KMS-11 (cell line): ENCODE results near the gene TMEM80.

Source experiments
- H2AFZ ChIP-seq: fragments of 200-600 bp; sonication (generic); 2 replicates; pipeline ENCODE4 v1.6.1; 2016; ENCODE audit warnings: antibody characterized with exemption, mixed run types, low read depth
- H3K27ac ChIP-seq: fragments of 200-600 bp; sonication (generic); 2 replicates; pipeline ENCODE4 v1.6.1; 2016; ENCODE audit warnings: mild to moderate bottlenecking, mixed run types
- H3K27me3 ChIP-seq: fragments of 200-600 bp; sonication (generic); 2 replicates; pipeline ENCODE4 v1.6.1; 2017; ENCODE audit warnings: mild to moderate bottlenecking, low read depth, mixed run types, moderate library complexity; ENCODE audit not compliant: insufficient read depth
- H3K36me3 ChIP-seq: fragments of 200-600 bp; sonication (generic); 2 replicates; pipeline ENCODE4 v1.6.1; 2017; ENCODE audit warnings: mild to moderate bottlenecking, mixed run types; ENCODE audit not compliant: insufficient read depth
- H3K4me1 ChIP-seq: fragments of 200-600 bp; sonication (generic); 2 replicates; pipeline ENCODE4 v1.6.1; 2016; ENCODE audit warnings: mild to moderate bottlenecking, low read depth, mixed run types; ENCODE audit not compliant: poor library complexity, severe bottlenecking
- H3K4me2 ChIP-seq: fragments of 200-600 bp; sonication (generic); 2 replicates; pipeline ENCODE4 v1.7.0; 2016; ENCODE audit warnings: mild to moderate bottlenecking, mixed run types
- H3K4me3 ChIP-seq: fragments of 200-600 bp; sonication (generic); IDR thresholded peaks from 2 replicates; pipeline ENCODE4 v1.6.1; 2017; ENCODE audit warnings: low read depth, low read length, mixed read lengths; ENCODE audit not compliant: insufficient read depth
- H3K79me2 ChIP-seq: fragments of 200-600 bp; sonication (generic); 2 replicates; pipeline ENCODE4 v1.6.1; 2016; ENCODE audit warnings: low read depth, mixed run types; ENCODE audit not compliant: insufficient read depth
- H3K9ac ChIP-seq: fragments of 200-600 bp; sonication (generic); 2 replicates; pipeline ENCODE4 v1.6.1; 2016; ENCODE audit warnings: mild to moderate bottlenecking, mixed run types
- H4K20me1 ChIP-seq: fragments of 200-600 bp; sonication (generic); 2 replicates; pipeline ENCODE4 v1.6.1; 2016; ENCODE audit warnings: mild to moderate bottlenecking, mixed run types; ENCODE audit not compliant: insufficient read depth
- CTCF ChIP-seq: fragments of 200-600 bp; sonication (generic); conservative IDR thresholded peaks from 2 replicates; pipeline ENCODE4 v1.6.1; 2017; ENCODE audit warnings: low read depth, mild to moderate bottlenecking, antibody characterized with exemption, low read length, moderate library complexity, mixed read lengths

The TMEM80 gene

GRCh38 chr11:723120-723883, 27.7 kb downstream of the TMEM80 start:
- Histone ChIP-seq H3K9ac (no peak overlapping the region), H3K4me2 (peak overlapping the region; percentile 80), H3K36me3 (no peaks in the 10 kb centered on the region)

GRCh38 chr11:724049-724777, 28.6 kb downstream of the TMEM80 start:
- no peaks in the 10 kb centered on the region for H4K20me1 ChIP-seq
- no peak overlapping the region for H3K9ac ChIP-seq
- H3K27ac ChIP-seq, result peak overlapping the region; percentile 22; the same call in 1 of the 2 replicates
- H2AFZ ChIP-seq, result peak overlapping the region; percentile 48; the same call in 1 of the 2 replicates
- no peak for TF ChIP-seq CTCF
- H3K27me3 ChIP-seq, result peaks cover 12% of the 10 kb centered on the region
- peak overlapping the region; percentile 79 for H3K4me2 ChIP-seq
- no peaks in the 10 kb centered on the region for H3K79me2 ChIP-seq
- no peaks in the 10 kb centered on the region for H3K36me3 ChIP-seq
- H3K4me1 ChIP-seq, result peaks cover 69% of the 10 kb centered on the region
- H3K4me3 ChIP-seq, result no peak overlapping the region

More at GRCh38 chr11:723120-723883, 27.7 kb downstream of the TMEM80 start:
- H3K4me3 ChIP-seq, result no peak overlapping the region
- H3K79me2 ChIP-seq, result no peaks in the 10 kb centered on the region
- H2AFZ ChIP-seq, result no peak overlapping the region
- H3K4me1 ChIP-seq, result peaks cover 67% of the 10 kb centered on the region
- H3K27ac ChIP-seq, result no peak overlapping the region
- peak; percentile 92 for TF ChIP-seq CTCF
- peaks cover 12% of the 10 kb centered on the region for H3K27me3 ChIP-seq
- H4K20me1 ChIP-seq, result no peaks in the 10 kb centered on the region

GRCh38 chr11:724778-725386, 29.3 kb downstream of the TMEM80 start:
- TF ChIP-seq CTCF, result no peak
- Histone ChIP-seq H4K20me1 (no peaks in the 10 kb centered on the region), H3K27ac (peak overlapping the region; percentile 22; the same call in 1 of the 2 replicates), H2AFZ (peak overlapping the region; percentile 48; the same call in 1 of the 2 replicates), H3K27me3 (peaks cover 13% of the 10 kb centered on the region), H3K4me1 (peaks cover 69% of the 10 kb centered on the region), H3K4me2 (peak overlapping the region; percentile 79), H3K4me3 (no peak overlapping the region), H3K9ac (no peak overlapping the region), H3K79me2 (no peaks in the 10 kb centered on the region), H3K36me3 (no peaks in the 10 kb centered on the region)

GRCh38 chr11:725624-726202, 30.1 kb downstream of the TMEM80 start:
- TF ChIP-seq CTCF, result no peak
- no peaks in the 10 kb centered on the region for H3K79me2 ChIP-seq
- peak overlapping the region; percentile 47; the same call in 1 of the 2 replicates for H3K9ac ChIP-seq
- H4K20me1 ChIP-seq, result no peaks in the 10 kb centered on the region
- H3K4me2 ChIP-seq, result peak overlapping the region; percentile 79
- peaks cover 69% of the 10 kb centered on the region for H3K4me1 ChIP-seq
- peaks cover 15% of the 10 kb centered on the region for H3K27me3 ChIP-seq
- peak overlapping the region; percentile 67 for H2AFZ ChIP-seq
- no peak overlapping the region for H3K27ac ChIP-seq
- H3K36me3 ChIP-seq, result no peaks in the 10 kb centered on the region
- no peak overlapping the region for H3K4me3 ChIP-seq
